ENCODE results near the gene TMIGD3.

TMIGD3 gene

DNA sequence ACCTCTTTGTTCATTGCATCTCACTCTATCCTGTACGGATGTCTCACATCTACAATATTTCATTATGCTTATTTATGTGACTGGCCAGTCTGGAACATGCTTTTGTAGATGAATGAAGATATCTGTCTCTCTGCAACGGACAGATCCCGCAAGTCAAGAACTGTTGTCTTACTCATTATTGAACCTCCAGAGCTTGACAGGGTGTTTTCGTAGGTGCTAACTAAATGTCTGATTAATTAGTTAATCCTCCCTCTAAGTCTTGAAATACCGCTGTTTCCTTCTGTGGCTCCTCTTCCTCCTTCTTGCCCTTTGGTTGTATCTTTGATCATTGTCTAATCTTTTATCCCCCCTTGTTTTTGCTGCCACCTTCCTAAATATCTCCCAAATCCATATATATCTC is 32.8 kb downstream of the TMIGD3 start:
- no peak overlapping the region for H3K4me3 ChIP-seq (ENCODE audit: low read depth, low read length)
- TF ChIP-seq, protein P1, sequence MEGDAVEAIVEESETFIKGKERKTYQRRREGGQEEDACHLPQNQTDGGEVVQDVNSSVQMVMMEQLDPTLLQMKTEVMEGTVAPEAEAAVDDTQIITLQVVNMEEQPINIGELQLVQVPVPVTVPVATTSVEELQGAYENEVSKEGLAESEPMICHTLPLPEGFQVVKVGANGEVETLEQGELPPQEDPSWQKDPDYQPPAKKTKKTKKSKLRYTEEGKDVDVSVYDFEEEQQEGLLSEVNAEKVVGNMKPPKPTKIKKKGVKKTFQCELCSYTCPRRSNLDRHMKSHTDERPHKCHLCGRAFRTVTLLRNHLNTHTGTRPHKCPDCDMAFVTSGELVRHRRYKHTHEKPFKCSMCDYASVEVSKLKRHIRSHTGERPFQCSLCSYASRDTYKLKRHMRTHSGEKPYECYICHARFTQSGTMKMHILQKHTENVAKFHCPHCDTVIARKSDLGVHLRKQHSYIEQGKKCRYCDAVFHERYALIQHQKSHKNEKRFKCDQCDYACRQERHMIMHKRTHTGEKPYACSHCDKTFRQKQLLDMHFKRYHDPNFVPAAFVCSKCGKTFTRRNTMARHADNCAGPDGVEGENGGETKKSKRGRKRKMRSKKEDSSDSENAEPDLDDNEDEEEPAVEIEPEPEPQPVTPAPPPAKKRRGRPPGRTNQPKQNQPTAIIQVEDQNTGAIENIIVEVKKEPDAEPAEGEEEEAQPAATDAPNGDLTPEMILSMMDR (conservative IDR thresholded peaks at IDR 0.05; ENCODE audit: low read depth, low read length) = no peak
- no peak for DNase-seq (ENCODE audit: low read depth)

- DNase-seq (ENCODE audit: low read depth) = no peak
- TF ChIP-seq, protein P1 (conservative IDR thresholded peaks at IDR 0.05; ENCODE audit: low read depth, low read length) = no peak
- no peak overlapping the region for H3K4me3 ChIP-seq (ENCODE audit: low read depth, low read length)
Observed at GRCh38 chr1:111469539-111469938, 33.9 kb downstream of the TMIGD3 start.

GRCh38 chr1:111468717-111469100 is 34.7 kb downstream of the TMIGD3 start:
- DNase-seq (ENCODE audit: low read depth) = no peak
- TF ChIP-seq, protein P1 (conservative IDR thresholded peaks at IDR 0.05; ENCODE audit: low read depth, low read length) = no peak
- no peak overlapping the region for H3K4me3 ChIP-seq (ENCODE audit: low read depth, low read length)

GRCh38 chr1:111467865-111468716 is 35.3 kb downstream of the TMIGD3 start:
- no peak overlapping the region for H3K4me3 ChIP-seq (ENCODE audit: low read depth, low read length)
- TF ChIP-seq, protein P1 (conservative IDR thresholded peaks at IDR 0.05; ENCODE audit: low read depth, low read length) = peak; percentile 5
- DNase-seq (ENCODE audit: low read depth) = no peak

- TF ChIP-seq, protein P1 (conservative IDR thresholded peaks at IDR 0.05; ENCODE audit: low read depth, low read length) = no peak
- no peak overlapping the region for H3K4me3 ChIP-seq (ENCODE audit: low read depth, low read length)
- DNase-seq (ENCODE audit: low read depth) = no peak
Observed at GRCh38 chr1:111466480-111466879, 37.0 kb downstream of the TMIGD3 start.

- TF ChIP-seq, protein P1 (conservative IDR thresholded peaks at IDR 0.05; ENCODE audit: low read depth, low read length) = no peak
- no peak for DNase-seq (ENCODE audit: low read depth)
- no peak overlapping the region for H3K4me3 ChIP-seq (ENCODE audit: low read depth, low read length)
Observed at GRCh38 chr1:111465754-111466153, 37.7 kb downstream of the TMIGD3 start.
